Thoracic aorta (tissue), 2 donors: Measurements from ENCODE around the gene NUP153. TPM values are rescaled to one million over a fixed set of nuclear protein-coding genes. Genes with fewer than 3 reads are reported as not detected.

Experiments
- ATAC-seq: fragments of 150-250 bp; one replicate; pipeline ENCODE4 v1.8.0; 2017; ENCODE audit warnings: low read depth; ENCODE audit not compliant: insufficient number of reproducible peaks, low FRiP score
- DNase-seq: peaks from one replicate; pipeline ENCODE4 v3.0.0-alpha.2; 2020; ENCODE audit warnings: low spot score
- H3K27ac ChIP-seq, 2 donors: fragments of 200-600 bp; sonication (generic); 1 replicate in 1 of 2; 2 replicates in 1 of 2; pipeline ENCODE4 v1.5.1; 2016; ENCODE audit warnings: mild to moderate bottlenecking in 2 of 2, moderate library complexity in 2 of 2
- H3K27me3 ChIP-seq: fragments of 200-600 bp; sonication (generic); replicated peaks from 2 replicates; pipeline ENCODE4 v1.6.0; 2016; ENCODE audit warnings: mild to moderate bottlenecking; ENCODE audit not compliant: insufficient read depth
- H3K36me3 ChIP-seq: fragments of 200-600 bp; sonication (generic); one replicate; pipeline ENCODE4 v1.5.1; 2016
- H3K4me1 ChIP-seq, 2 donors: fragments of 200-600 bp; sonication (generic); 1 replicate in 1 of 2; 2 replicates in 1 of 2; pipeline versions ENCODE4 v1.5.1 to v1.6.0; 2016; ENCODE audit warnings: low read depth in 2 of 2, mild to moderate bottlenecking in 1 of 2; ENCODE audit not compliant: control insufficient read depth in 1 of 2
- H3K4me3 ChIP-seq: fragments of 200-600 bp; sonication (generic); 2 replicates; pipeline ENCODE4 v1.5.1; 2016; ENCODE audit warnings: mild to moderate bottlenecking
- H3K9me3 ChIP-seq: fragments of 200-600 bp; sonication (generic); 2 replicates; pipeline ENCODE4 v1.5.1; 2016
- CTCF ChIP-seq: fragments of 200-600 bp; sonication (generic); IDR thresholded peaks from one replicate; pipeline ENCODE4 v1.5.1; 2019; ENCODE audit warnings: antibody characterized with exemption
- total RNA-seq, 2 donors: library from RNA; depleted of rRNA; stranded (reverse); fragments of >200 nt; gene quantifications; one replicate each; pipeline versions ENCODE4 v1.1.0 to v1.2.3, GENCODE V29; 2016

NUP153 gene
- total RNA-seq, 2 donors from 2014 or later: 31.5 to 44.6 TPM

DNA sequence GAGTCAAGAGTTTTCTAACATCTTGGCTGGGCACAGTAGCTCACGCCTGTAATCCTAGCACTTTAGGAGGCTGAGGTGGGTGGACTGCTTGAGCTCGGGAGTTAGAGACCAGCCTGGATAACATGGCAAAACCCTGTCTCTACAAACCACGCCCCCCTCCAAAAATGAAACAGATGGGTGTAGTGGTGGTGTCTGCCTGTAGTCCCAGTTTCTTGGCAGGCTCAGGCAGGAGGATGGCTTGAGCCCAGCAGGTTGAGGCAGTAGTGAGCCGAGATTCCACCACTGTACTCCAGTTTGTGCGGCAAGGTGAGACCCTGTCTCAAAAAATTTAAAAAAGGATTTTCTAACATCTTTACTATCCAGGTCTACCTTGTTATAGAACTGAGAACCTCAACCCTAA, 84.6 kb downstream of the NUP153 start:
- Histone ChIP-seq H3K27ac (no peak overlapping the region), H3K36me3 (peaks cover 22% of the 10 kb centered on the region), H3K27me3 (no peaks in the 10 kb centered on the region), H3K9me3 (no peaks in the 10 kb centered on the region), H3K4me3 (no peak overlapping the region), H3K4me1 (peaks cover 0 to 6% of the 10 kb centered on the region in 2 donors)
- no peak for DNase-seq
- no peak for ATAC-seq
- no peak for TF ChIP-seq CTCF

DNA sequence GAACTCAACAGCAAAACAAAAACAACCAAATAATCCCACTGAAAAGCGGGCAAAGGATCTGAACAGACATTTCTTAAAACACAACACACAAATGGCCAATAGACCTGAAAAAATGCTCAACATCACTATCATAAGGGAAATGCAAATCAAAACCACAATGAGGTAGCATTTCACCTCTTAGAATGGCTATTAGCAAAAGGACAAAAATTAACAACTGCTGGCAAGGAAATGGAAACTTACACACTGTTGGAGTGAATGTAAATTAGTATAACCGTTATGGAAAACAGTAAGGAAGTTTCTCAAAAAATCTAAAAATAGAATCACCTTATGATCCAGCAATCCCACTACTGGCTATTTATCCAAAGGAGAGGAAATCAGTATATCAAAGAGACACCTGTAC, 85.7 kb downstream of the NUP153 start:
- no peak for DNase-seq
- Histone ChIP-seq H3K4me1 (no peaks in the 10 kb centered on the region), H3K9me3 (no peaks in the 10 kb centered on the region), H3K4me3 (no peak overlapping the region), H3K36me3 (peaks cover 22% of the 10 kb centered on the region), H3K27ac (no peak overlapping the region), H3K27me3 (no peaks in the 10 kb centered on the region)
- no peak for ATAC-seq
- TF ChIP-seq CTCF: no peak

- Histone ChIP-seq H3K9me3 (no peaks in the 10 kb centered on the region), H3K36me3 (peaks cover 10% of the 10 kb centered on the region), H3K4me3 (no peak overlapping the region), H3K27ac (no peak overlapping the region), H3K4me1 (no peaks in the 10 kb centered on the region), H3K27me3 (no peaks in the 10 kb centered on the region)
- TF ChIP-seq CTCF: no peak
- no peak for ATAC-seq
- no peak for DNase-seq
Observed at GRCh38 chr6:17615794-17616193, 90.9 kb downstream of the NUP153 start.

- Histone ChIP-seq H3K4me3 (no peak overlapping the region), H3K27me3 (no peaks in the 10 kb centered on the region), H3K36me3 (peaks cover 13% of the 10 kb centered on the region), H3K27ac (no peak overlapping the region), H3K9me3 (no peaks in the 10 kb centered on the region), H3K4me1 (no peaks in the 10 kb centered on the region)
- DNase-seq: no peak
- no peak for TF ChIP-seq CTCF
- no peak for ATAC-seq
Observed at GRCh38 chr6:17612048-17612447, 94.7 kb downstream of the NUP153 start.

- Histone ChIP-seq H3K4me3 (no peak overlapping the region), H3K9me3 (no peaks in the 10 kb centered on the region), H3K4me1 (no peaks in the 10 kb centered on the region), H3K36me3 (peaks cover 18% of the 10 kb centered on the region), H3K27ac (no peak overlapping the region), H3K27me3 (no peaks in the 10 kb centered on the region)
- ATAC-seq (no peak), DNase-seq (no peak)
- TF ChIP-seq CTCF: no peak
Observed at GRCh38 chr6:17610835-17611234, 95.9 kb downstream of the NUP153 start.
